Measurements from ENCODE around the gene MOB1A.
A peak's percentile ranks its signal among the peaks of the same experiment; 100 is the strongest.
"Not testable (repeated sequence)": the region's sequence is repeated elsewhere in the genome, so short reads cannot be mapped to it uniquely, and the experiment has no call there.

The MOB1A gene

GRCh38 chr2:74198461-74199274 lies 20.0 kb upstream of the MOB1A start, which contains the start of gene MTHFD2:
Gene MTHFD2 (plus strand): TSS chr2:74198615. CDS start chr2:74198642, 27 bp downstream.
- peak; percentile 93 for DNase-seq

- DNase-seq, result no peak
Observed at GRCh38 chr2:74198023-74198460, 19.4 kb upstream of the MOB1A start.

GRCh38 chr2:74197049-74197448 lies 18.4 kb upstream of the MOB1A start:
- DNase-seq, result no peak

DNA sequence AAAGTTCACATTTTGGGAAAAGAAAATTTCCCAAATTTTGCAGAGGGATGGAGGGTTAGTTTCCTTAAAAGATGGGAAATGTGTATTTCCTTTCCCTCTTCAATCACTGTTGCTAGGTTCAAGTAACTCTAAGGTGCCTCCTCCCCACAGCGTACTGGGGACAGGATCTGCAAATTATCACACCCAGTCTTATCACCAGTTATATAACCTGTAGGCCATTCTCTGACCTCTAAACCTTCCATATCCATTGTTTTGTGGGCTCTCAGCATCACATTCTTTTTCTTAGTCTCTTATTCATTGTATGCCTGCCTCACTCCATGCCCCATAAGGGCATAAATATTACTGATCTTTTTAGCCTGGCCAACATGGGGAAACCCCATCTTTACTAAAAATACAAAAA lies 16.1 kb upstream of the MOB1A start:
- DNase-seq, result no peak

- no peak for DNase-seq
Observed at GRCh38 chr2:74191596-74192380, 13.1 kb upstream of the MOB1A start.

GRCh38 chr2:74188696-74189095 lies 10.0 kb upstream of the MOB1A start:
- DNase-seq, result no peak

DNA sequence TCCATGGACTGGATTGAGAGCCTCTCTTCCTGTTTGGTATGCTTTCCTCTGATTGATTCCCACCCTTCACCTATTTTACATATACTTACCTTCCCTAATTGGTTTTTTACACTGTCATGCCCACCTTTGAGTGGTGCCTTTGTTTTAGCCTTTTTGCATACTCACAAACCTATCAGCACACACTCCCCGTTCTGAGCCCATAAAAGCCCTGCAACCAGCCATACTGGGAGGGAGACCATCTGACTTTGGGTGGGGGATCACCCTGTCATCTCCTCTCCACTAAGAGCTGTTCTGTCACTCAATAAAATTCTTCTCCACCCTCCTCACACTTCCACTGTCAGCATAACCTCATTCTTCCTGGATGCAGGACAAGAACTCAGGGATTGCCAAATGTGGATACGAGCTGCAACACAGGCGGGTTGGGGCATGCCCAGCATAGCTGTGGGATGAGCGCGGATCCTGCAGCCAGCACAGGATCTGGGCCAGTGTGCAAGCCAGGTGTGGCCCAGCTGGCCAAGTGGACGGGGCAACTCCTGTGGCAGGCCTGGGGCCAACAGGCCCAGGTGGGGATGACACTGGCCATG lies 9.4 kb upstream of the MOB1A start:
- DNase-seq, result no peak

DNA sequence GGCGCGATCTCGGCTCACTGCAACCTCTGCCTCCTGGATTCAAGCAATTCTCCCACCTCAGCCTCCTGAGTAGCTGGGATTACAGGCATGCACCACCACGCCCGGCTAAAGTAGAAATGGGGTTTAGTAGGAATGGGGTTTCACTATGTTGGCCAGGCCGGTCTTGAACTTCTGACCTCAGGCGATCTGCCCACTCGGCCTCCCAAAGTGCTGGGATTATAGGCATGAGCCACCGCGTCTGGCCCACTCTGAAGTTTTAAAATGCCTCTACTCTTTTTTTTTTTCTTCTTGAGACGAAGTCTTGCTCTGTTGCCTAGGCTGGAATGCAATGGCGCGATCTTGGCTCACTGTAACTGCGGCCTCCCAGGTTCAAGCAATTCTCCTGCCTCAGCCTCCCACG lies 8.0 kb upstream of the MOB1A start:
- DNase-seq, result not testable (repeated sequence)

DNA sequence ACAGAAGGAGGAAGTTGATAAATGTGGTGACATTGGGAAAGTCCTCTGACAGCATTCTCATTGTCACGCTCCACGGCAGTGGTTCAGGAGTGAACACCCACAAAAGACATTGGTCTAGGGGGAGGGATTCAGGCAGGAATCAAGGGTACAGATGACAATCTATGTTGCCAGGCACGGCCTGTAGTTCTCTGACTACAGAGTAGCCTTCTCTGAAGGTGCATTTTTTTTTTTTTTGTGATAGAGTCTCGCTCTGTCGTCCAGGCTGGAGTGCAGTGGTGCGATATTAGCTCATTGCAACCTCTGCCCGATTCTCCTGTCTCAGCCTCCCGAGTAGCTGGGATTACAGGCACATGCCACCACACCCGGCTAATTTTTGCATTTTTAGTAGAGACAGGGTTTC lies 7.4 kb upstream of the MOB1A start:
- peak; percentile 45 for DNase-seq

GRCh38 chr2:74183878-74184277 lies 5.2 kb upstream of the MOB1A start:
- DNase-seq, result no peak

- DNase-seq, result no peak
Observed at GRCh38 chr2:74181739-74182138, 3.1 kb upstream of the MOB1A start.

GRCh38 chr2:74179063-74179865 lies 585 bp upstream of the MOB1A start:
- DNase-seq, result no peak

DNA sequence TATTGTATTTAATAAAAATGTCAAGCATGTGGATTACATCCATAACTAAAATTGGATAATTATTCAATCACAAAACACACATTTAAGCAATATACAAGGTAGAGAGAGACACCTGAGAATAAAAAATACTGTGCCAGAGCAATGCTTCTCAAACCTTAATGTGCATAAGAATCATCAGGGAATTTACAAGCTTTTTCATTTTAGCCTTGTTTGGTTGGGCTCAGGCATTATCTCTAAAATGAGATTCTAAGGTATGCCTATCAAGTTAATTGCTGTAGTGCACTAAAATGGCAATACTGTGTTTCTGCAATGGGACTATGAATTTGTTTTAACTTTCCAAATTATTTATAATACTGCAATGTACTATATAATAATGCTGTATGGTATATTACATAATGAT lies 983 bp downstream of the MOB1A start:
- no peak for DNase-seq

DNA sequence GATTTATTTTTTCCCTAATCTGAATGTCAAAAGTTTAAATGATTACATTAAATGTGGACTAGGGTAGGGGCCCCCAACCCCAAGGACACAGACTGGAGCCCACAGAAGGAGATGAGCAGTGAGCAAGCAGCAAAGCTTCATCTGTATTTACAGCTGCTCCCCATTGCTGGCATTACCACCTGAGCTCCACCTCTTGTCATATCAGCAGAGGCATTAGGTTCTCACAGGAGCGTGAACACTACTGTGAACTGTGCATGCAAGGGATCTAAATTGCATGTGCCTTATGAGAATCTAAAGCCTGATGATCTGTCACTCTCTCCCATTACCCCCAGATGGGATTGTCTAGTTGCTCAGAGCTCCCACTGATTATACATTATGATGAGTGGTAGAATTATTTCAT lies 3.8 kb downstream of the MOB1A start:
- no peak for DNase-seq

- DNase-seq, result no peak
Observed at GRCh38 chr2:74168739-74169138, 9.9 kb downstream of the MOB1A start.

DNA sequence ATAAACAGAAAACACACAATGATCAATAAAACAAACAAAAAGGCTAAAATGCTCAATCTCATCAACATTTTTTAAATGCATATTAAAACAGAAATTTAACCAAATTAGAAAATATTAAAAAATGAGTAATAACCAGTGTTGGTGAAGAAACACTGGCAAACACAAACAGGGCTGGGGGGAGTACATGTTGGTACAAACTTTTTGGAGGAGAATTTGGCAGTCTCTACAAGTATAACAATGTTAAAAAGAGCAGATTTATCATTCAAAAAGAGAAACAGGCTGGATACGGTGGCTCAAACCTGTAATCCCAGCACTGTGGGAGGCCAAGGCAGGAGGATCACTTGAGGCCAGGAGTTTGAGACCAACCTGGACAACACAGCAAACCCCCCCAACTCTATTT lies 13.9 kb downstream of the MOB1A start:
- no peak for DNase-seq

DNA sequence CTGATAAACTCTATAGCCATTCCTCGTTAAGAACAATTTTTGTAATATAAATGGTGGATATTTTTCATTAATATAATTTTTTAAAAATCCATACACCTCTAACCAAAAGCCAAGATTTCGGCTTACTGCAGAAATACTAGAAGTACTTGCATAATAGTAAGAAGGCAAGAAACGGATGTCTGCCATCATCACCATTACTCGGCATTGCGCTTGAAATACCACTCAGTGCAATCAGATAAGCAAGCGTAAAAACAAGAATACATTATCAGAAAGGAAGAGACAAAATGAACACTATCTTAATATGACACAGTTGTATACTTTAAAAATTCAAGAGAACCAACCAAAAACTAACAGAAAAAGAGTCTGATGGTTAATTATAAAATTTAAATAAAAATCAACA lies 15.7 kb downstream of the MOB1A start:
- DNase-seq, result no peak

- no peak for DNase-seq
Observed at GRCh38 chr2:74155830-74156229, 22.8 kb downstream of the MOB1A start.

- DNase-seq, result no peak
Observed at GRCh38 chr2:74152954-74153353, 25.7 kb downstream of the MOB1A start.

DNA sequence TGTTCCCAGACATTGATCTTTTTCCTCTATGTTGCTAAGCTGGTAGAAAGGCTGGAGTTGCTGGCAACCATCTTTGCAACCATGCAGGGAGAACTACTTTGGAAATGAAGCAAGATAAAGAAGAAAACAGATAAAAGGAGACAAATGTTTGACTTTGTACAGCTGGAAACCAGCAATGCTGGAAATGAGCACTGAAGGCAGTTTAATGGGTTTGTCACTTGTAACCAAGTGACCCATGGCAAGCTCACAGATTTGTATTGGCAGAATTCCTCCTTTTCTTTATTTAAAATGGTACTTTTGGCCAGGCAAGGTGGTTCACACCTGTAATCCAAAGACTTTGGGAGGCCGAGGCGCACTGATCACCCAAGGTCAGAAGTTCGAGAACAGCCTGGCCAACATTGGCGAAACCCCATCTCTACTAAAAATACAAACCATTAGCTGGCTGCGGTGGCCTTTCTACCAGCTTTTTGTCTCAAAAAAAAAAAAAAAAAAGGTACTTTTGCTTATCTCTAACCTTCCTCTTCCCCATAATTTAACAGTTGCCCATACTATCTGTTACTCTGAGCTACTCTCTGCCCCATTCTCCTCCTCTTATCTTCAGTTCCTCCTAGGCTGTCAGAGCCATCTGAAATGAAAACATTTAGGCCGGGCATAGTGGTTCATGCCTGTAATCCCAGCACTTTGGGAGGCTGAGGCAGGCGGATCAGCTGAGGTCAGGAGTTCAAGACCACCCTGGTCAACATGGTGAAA lies 28.9 kb downstream of the MOB1A start:
- DNase-seq, result no peak

DNA sequence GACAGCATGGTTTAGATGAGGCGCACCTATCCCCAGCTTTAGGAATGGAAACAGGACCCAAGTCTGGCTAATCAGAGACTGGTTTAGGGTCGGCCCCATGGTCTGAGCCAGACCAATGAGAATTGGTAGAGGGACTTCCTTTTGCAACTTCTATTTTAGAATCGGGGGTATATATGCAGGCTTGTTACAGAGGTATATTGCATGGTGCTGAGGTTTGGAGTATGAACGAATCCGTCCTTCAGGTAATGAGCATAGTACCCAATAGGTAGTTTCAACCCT lies 29.5 kb downstream of the MOB1A start:
- no peak for DNase-seq

DNA sequence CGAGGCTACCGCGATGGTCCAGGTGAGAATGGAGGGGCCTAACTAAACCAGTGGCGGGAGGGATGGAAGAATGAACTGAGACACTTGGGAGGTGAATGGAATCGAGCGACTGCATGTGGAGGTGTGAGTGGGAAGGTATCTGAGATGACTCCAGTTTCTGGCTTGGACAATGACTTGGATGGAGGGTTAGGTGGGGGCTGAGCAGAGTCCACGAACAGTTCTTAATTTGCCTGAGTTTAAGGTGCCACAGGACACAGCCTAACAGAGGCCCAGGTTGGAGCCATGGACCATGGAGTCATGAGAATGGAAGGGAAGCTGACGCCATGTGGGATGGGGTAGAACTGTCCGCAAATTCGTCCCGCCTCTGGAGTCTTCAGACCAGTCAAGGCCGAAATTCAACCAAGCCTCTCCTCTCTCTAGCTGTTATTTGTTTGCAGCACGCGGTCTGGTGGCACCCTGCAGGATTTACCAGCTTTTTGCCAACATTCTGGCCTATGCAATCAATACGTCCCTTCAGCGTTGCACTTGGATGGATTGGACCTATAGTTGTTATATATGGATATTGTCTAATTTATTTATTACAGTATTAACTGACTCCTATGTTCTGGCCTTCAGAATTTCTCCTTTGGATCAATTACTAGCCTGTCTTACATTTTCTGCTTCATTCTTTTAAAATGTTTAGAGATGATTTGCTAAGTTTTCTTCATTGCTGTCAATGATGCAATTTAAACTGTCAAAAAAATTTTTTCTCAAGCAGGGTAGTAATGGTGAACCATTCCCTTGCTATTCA lies 30.0 kb downstream of the MOB1A start:
- no peak for DNase-seq
